SU-DHL-6 (cell line): Measurements from ENCODE around the gene ZNF565.

ENCODE experiments used
- CTCF ChIP-seq: fragments of 200-600 bp; sonication (generic); IDR thresholded peaks from one replicate; pipeline ENCODE4 v1.5.1; 2017; ENCODE audit warnings: antibody characterized with exemption, mild to moderate bottlenecking, low read length, moderate library complexity; ENCODE audit not compliant: insufficient read depth, poor library complexity, severe bottlenecking
- EZH2phosphoT487 ChIP-seq: fragments of 200-600 bp; sonication (generic), shearing (Covaris generic); conservative IDR thresholded peaks from 2 replicates; pipeline ENCODE4 v1.6.1; 2018; ENCODE audit warnings: mild to moderate bottlenecking, antibody characterized with exemption, low read length, moderate library complexity, mixed read lengths

- TF ChIP-seq EZH2phosphoT487: no peak
- no peak for TF ChIP-seq CTCF
Observed at GRCh38 chr19:36215276-36216123, 1.0 kb upstream of the ZNF565 start.
